Measurements from ENCODE around the gene STIP1. TPM values are rescaled to one million over a fixed set of nuclear protein-coding genes. Genes with fewer than 3 reads are reported as not detected.

The STIP1 gene
- total RNA-seq, 1 experiment from 2014 or later, result 101 TPM

- no peaks in the 10 kb centered on the region for H3K27me3 ChIP-seq (ENCODE audit: low read length)
- H3K4me3 ChIP-seq (ENCODE audit: low read length), result no peak overlapping the region
- peaks cover 5% of the 10 kb centered on the region; the same call in 1 of the 2 replicates for H3K36me3 ChIP-seq (ENCODE audit: insufficient read depth, low read length)
- no peaks in the 10 kb centered on the region for H3K9me2 ChIP-seq (replicated peaks; ENCODE audit: insufficient read depth, low read length)
- H3K27ac ChIP-seq (ENCODE audit: low read length), result no peak overlapping the region
- H3K9ac ChIP-seq (ENCODE audit: low read length), result no peak overlapping the region
- no peak overlapping the region for H2AFZ ChIP-seq (ENCODE audit: low read length)
- no peak overlapping the region for H3K4me2 ChIP-seq (ENCODE audit: low read depth, low read length, poor library complexity, severe bottlenecking)
- H3K4me1 ChIP-seq (ENCODE audit: low read length), result peaks cover 28% of the 10 kb centered on the region
- H3K9me3 ChIP-seq (ENCODE audit: low read length), result no peaks in the 10 kb centered on the region
- H4K20me1 ChIP-seq (ENCODE audit: insufficient read depth, low read depth, low read length), result no peaks in the 10 kb centered on the region
- no peak for DNase-seq
- H3K79me2 ChIP-seq (ENCODE audit: low read length), result no peaks in the 10 kb centered on the region
These were observed 33.8 kb downstream of the STIP1 start for GRCh38 chr11:64219755-64220154.

- Histone ChIP-seq H3K36me3 (ENCODE audit: insufficient read depth, low read length) (peaks cover 5% of the 10 kb centered on the region; the same call in 1 of the 2 replicates), H3K4me1 (ENCODE audit: low read length) (peaks cover 28% of the 10 kb centered on the region), H2AFZ (ENCODE audit: low read length) (no peak overlapping the region)
These were observed 34.3 kb downstream of the STIP1 start for GRCh38 chr11:64220271-64220670.

GRCh38 chr11:64220798-64221197, 34.8 kb downstream of the STIP1 start:
- Histone ChIP-seq H3K4me2 (ENCODE audit: low read depth, low read length, poor library complexity, severe bottlenecking) (no peak overlapping the region), H3K9ac (ENCODE audit: low read length) (no peak overlapping the region)

More at GRCh38 chr11:64220271-64220670, 34.3 kb downstream of the STIP1 start:
- no peaks in the 10 kb centered on the region for H3K9me3 ChIP-seq (ENCODE audit: low read length)
- H3K9me2 ChIP-seq (replicated peaks; ENCODE audit: insufficient read depth, low read length), result no peaks in the 10 kb centered on the region
- no peak overlapping the region for H3K9ac ChIP-seq (ENCODE audit: low read length)
- no peaks in the 10 kb centered on the region for H3K27me3 ChIP-seq (ENCODE audit: low read length)
- H3K4me2 ChIP-seq (ENCODE audit: low read depth, low read length, poor library complexity, severe bottlenecking), result no peak overlapping the region
- 0 out of 2 replicates have a peak, but pooled peaks cover 3% of the 10 kb centered on the region for H3K79me2 ChIP-seq (ENCODE audit: low read length)
- DNase-seq, result no peak
- no peak overlapping the region for H3K4me3 ChIP-seq (ENCODE audit: low read length)
- no peak overlapping the region for H3K27ac ChIP-seq (ENCODE audit: low read length)
- H4K20me1 ChIP-seq (ENCODE audit: insufficient read depth, low read depth, low read length), result no peaks in the 10 kb centered on the region

GRCh38 chr11:64222651-64223000, 36.7 kb downstream of the STIP1 start:
- Histone ChIP-seq H3K36me3 (ENCODE audit: insufficient read depth, low read length) (peaks cover 5% of the 10 kb centered on the region; the same call in 1 of the 2 replicates), H4K20me1 (ENCODE audit: insufficient read depth, low read depth, low read length) (no peaks in the 10 kb centered on the region), H3K4me2 (ENCODE audit: low read depth, low read length, poor library complexity, severe bottlenecking) (no peak overlapping the region), H3K27ac (ENCODE audit: low read length) (no peak overlapping the region), H3K4me3 (ENCODE audit: low read length) (no peak overlapping the region), H3K9ac (ENCODE audit: low read length) (no peak overlapping the region), H3K9me3 (ENCODE audit: low read length) (no peaks in the 10 kb centered on the region), H3K27me3 (ENCODE audit: low read length) (no peaks in the 10 kb centered on the region), H3K4me1 (ENCODE audit: low read length) (peaks cover 36% of the 10 kb centered on the region), H2AFZ (ENCODE audit: low read length) (no peak overlapping the region), H3K9me2 (replicated peaks; ENCODE audit: insufficient read depth, low read length) (no peaks in the 10 kb centered on the region), H3K79me2 (ENCODE audit: low read length) (peaks cover 16% of the 10 kb centered on the region)
- DNase-seq, result no peak

More at GRCh38 chr11:64220798-64221197, 34.8 kb downstream of the STIP1 start:
- Histone ChIP-seq H3K9me2 (replicated peaks; ENCODE audit: insufficient read depth, low read length) (no peaks in the 10 kb centered on the region), H3K79me2 (ENCODE audit: low read length) (0 out of 2 replicates have a peak, but pooled peaks cover 3% of the 10 kb centered on the region), H3K36me3 (ENCODE audit: insufficient read depth, low read length) (peaks cover 5% of the 10 kb centered on the region; the same call in 1 of the 2 replicates), H3K9me3 (ENCODE audit: low read length) (no peaks in the 10 kb centered on the region), H3K4me3 (ENCODE audit: low read length) (no peak overlapping the region), H3K4me1 (ENCODE audit: low read length) (peaks cover 26% of the 10 kb centered on the region), H3K27me3 (ENCODE audit: low read length) (no peaks in the 10 kb centered on the region), H3K27ac (ENCODE audit: low read length) (no peak overlapping the region), H2AFZ (ENCODE audit: low read length) (no peak overlapping the region), H4K20me1 (ENCODE audit: insufficient read depth, low read depth, low read length) (no peaks in the 10 kb centered on the region)
- DNase-seq, result no peak

GRCh38 chr11:64223001-64223651, 37.2 kb downstream of the STIP1 start:
- Histone ChIP-seq H4K20me1 (ENCODE audit: insufficient read depth, low read depth, low read length) (no peaks in the 10 kb centered on the region), H3K27ac (ENCODE audit: low read length) (peak overlapping the region; percentile 87), H3K9me2 (replicated peaks; ENCODE audit: insufficient read depth, low read length) (no peaks in the 10 kb centered on the region), H3K9ac (ENCODE audit: low read length) (no peak overlapping the region; the same call in 1 of the 2 replicates), H3K4me2 (ENCODE audit: low read depth, low read length, poor library complexity, severe bottlenecking) (no peak overlapping the region), H3K36me3 (ENCODE audit: insufficient read depth, low read length) (peaks cover 5% of the 10 kb centered on the region; the same call in 1 of the 2 replicates), H3K4me3 (ENCODE audit: low read length) (no peak overlapping the region), H3K79me2 (ENCODE audit: low read length) (peaks cover 16% of the 10 kb centered on the region), H3K9me3 (ENCODE audit: low read length) (no peaks in the 10 kb centered on the region), H3K4me1 (ENCODE audit: low read length) (peaks cover 37% of the 10 kb centered on the region), H2AFZ (ENCODE audit: low read length) (no peak overlapping the region), H3K27me3 (ENCODE audit: low read length) (no peaks in the 10 kb centered on the region)
- no peak for DNase-seq

GRCh38 chr11:64224151-64224890, 38.4 kb downstream of the STIP1 start:
- Histone ChIP-seq H4K20me1 (ENCODE audit: insufficient read depth, low read depth, low read length) (no peaks in the 10 kb centered on the region), H2AFZ (ENCODE audit: low read length) (no peak overlapping the region), H3K9me3 (ENCODE audit: low read length) (no peaks in the 10 kb centered on the region), H3K27ac (ENCODE audit: low read length) (peak overlapping the region; percentile 87), H3K4me1 (ENCODE audit: low read length) (peaks cover 42% of the 10 kb centered on the region), H3K4me2 (ENCODE audit: low read depth, low read length, poor library complexity, severe bottlenecking) (peak overlapping the region; percentile 100), H3K9me2 (replicated peaks; ENCODE audit: insufficient read depth, low read length) (no peaks in the 10 kb centered on the region), H3K4me3 (ENCODE audit: low read length) (peak overlapping the region; percentile 99), H3K36me3 (ENCODE audit: insufficient read depth, low read length) (0 out of 2 replicates have a peak, but pooled peaks cover 5% of the 10 kb centered on the region), H3K27me3 (ENCODE audit: low read length) (no peaks in the 10 kb centered on the region), H3K79me2 (ENCODE audit: low read length) (peaks cover 16% of the 10 kb centered on the region), H3K9ac (ENCODE audit: low read length) (peak overlapping the region; percentile 100)
- DNase-seq, result no peak

GRCh38 chr11:64224891-64225607, 39.1 kb downstream of the STIP1 start:
- H3K4me3 ChIP-seq (ENCODE audit: low read length), result peak overlapping the region; percentile 99
- no peaks in the 10 kb centered on the region for H4K20me1 ChIP-seq (ENCODE audit: insufficient read depth, low read depth, low read length)
- H3K4me2 ChIP-seq (ENCODE audit: low read depth, low read length, poor library complexity, severe bottlenecking), result peak overlapping the region; percentile 100
- peaks cover 16% of the 10 kb centered on the region for H3K79me2 ChIP-seq (ENCODE audit: low read length)
- H3K9me2 ChIP-seq (replicated peaks; ENCODE audit: insufficient read depth, low read length), result no peaks in the 10 kb centered on the region
- H3K36me3 ChIP-seq (ENCODE audit: insufficient read depth, low read length), result 0 out of 2 replicates have a peak, but pooled peaks cover 5% of the 10 kb centered on the region
- no peak overlapping the region for H2AFZ ChIP-seq (ENCODE audit: low read length)
- peak overlapping the region; percentile 87 for H3K27ac ChIP-seq (ENCODE audit: low read length)
- H3K27me3 ChIP-seq (ENCODE audit: low read length), result no peaks in the 10 kb centered on the region
- H3K4me1 ChIP-seq (ENCODE audit: low read length), result peaks cover 49% of the 10 kb centered on the region
- DNase-seq, result peak; percentile 79
- no peaks in the 10 kb centered on the region for H3K9me3 ChIP-seq (ENCODE audit: low read length)
- H3K9ac ChIP-seq (ENCODE audit: low read length), result peak overlapping the region; percentile 100
